Astrocyte of the spinal cord (primary cell): ENCODE data around the gene SLC19A1.
"Not testable (repeated sequence)": the region's sequence is repeated elsewhere in the genome, so short reads cannot be mapped to it uniquely, and the experiment has no call there.

Experiments used
- DNase-seq: peaks from one replicate; pipeline ENCODE4 v3.0.0; 2011; ENCODE audit warnings: low read depth, low spot score
- H3K4me3 ChIP-seq: 2 replicates; pipeline ENCODE4 v1.5.1; 2011; ENCODE audit warnings: low read depth, mild to moderate bottlenecking, low read length, moderate library complexity
- in situ Hi-C: cut with HindIII; loops from 2 replicates; pipeline ENCODE4 v1.10.0; 2017; ENCODE audit warnings: low sequenced_read_pairs
- TF ChIP-seq, protein P1 (sequence below): IDR thresholded peaks from 2 replicates; pipeline ENCODE4 v1.5.1; 2012; ENCODE audit warnings: low read depth, mild to moderate bottlenecking, low read length, inconsistent platforms

The SLC19A1 gene

GRCh38 chr21:45528028-45528705 lies 14.1 kb downstream of the SLC19A1 start:
- in situ Hi-C loops: no loop called here
- H3K4me3 ChIP-seq: no peak overlapping the region
- DNase-seq: no peak
- TF ChIP-seq, protein P1, sequence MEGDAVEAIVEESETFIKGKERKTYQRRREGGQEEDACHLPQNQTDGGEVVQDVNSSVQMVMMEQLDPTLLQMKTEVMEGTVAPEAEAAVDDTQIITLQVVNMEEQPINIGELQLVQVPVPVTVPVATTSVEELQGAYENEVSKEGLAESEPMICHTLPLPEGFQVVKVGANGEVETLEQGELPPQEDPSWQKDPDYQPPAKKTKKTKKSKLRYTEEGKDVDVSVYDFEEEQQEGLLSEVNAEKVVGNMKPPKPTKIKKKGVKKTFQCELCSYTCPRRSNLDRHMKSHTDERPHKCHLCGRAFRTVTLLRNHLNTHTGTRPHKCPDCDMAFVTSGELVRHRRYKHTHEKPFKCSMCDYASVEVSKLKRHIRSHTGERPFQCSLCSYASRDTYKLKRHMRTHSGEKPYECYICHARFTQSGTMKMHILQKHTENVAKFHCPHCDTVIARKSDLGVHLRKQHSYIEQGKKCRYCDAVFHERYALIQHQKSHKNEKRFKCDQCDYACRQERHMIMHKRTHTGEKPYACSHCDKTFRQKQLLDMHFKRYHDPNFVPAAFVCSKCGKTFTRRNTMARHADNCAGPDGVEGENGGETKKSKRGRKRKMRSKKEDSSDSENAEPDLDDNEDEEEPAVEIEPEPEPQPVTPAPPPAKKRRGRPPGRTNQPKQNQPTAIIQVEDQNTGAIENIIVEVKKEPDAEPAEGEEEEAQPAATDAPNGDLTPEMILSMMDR: no peak

DNA sequence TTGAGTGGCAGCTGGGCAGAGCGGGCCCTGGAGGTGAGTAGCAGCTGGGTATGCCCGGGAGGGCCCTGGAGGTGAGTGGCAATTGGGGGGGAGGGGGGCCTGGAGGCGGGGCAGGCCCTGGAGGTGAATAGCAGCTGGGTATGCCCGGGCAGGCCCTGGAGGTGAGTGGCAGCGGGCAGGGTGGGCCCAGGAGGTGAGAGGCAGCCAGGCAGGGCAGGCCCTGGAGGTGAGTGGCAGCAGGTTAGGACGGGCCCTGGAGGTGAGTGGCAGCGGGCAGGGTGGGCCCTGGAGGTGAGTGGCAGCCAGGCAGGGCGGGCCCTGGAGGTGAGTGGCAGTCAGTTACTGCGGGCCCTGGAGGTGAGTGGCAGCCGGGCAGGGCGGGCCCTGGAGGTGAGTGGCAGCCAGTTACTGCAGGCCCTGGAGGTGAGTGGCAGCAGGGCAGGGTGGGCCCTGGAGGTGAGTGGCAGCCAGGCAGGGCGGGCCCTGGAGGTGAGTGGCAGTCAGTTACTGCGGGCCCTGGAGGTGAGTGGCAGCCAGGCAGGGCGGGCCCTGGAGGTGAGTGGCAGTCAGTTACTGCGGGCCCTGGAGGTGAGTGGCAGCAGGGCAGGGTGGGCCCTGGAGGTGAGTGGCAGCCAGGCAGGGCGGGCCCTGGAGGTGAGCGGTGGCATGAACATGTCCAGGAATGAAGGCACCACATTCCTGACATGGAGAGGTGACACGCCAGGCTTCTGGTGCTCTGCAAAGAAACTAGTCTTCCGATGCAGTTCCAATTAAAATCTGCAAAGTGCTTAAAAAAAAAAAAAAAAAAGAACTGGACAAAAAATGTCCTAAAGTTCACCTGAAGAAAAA lies 14.9 kb downstream of the SLC19A1 start:
- DNase-seq, H3K4me3 ChIP-seq, in situ Hi-C loops: not testable (repeated sequence)

DNA sequence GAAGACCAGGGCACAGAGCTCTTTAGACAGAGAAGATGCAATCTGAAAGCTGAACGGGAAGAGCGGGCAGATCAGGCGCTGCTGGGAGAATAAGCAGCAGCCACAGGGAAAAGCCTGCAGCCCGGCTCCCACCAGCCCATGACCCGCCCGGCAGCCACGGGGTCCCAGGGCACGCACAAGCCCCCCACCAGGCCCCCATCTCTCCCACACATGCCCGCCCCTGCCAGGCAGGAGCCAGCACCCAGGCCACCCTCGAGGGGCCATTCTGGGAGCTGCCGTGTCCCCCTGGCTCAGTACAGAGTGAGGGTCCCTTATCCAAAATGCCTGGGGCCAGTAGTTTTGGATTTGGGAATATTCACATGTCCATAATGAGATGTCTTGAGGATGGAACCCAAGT lies 16.3 kb downstream of the SLC19A1 start:
- in situ Hi-C loops: no loop called here
- no peak for DNase-seq

DNA sequence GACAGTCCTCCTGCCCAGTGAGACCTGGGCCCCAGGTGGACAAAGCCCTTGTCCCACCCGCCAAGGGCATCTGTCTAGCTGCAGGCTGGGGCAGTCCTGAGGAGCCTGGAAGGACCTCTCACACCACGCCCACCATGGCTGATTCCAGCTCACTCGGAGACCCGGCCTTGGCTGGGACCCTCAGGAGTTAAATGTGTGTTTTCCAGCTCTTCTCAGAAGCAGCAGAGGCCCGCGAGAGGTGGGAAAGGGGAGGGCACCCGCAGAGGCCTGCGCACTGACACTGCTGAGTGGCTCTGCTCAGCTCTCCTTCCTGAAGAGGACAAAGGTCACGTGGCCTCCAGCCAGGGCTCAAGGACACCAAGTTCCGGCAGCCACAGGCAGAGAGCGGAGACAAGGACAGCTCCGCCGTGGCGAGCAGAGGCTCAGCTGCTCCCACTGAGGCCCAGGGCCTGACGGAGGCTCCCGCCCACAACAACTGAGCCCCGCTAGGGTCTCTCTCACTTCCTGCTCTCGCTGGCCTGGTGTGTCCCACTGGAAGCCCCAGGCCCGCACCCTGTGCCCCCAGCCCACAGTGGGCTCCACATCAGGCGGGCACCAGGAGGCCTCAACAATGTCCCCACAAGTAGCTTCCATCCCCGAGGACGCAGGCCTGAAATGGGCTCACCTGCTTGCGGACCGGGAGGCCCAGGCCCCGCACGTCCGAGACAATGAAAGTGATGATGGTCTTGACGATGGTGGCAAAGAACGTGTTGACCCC lies 16.9 kb downstream of the SLC19A1 start:
- in situ Hi-C loops: no loop called here
- H3K4me3 ChIP-seq: no peak overlapping the region

More for the DNA sequence above, 16.3 kb downstream of the SLC19A1 start:
- no peak overlapping the region for H3K4me3 ChIP-seq
- TF ChIP-seq, protein P1: no peak

DNA sequence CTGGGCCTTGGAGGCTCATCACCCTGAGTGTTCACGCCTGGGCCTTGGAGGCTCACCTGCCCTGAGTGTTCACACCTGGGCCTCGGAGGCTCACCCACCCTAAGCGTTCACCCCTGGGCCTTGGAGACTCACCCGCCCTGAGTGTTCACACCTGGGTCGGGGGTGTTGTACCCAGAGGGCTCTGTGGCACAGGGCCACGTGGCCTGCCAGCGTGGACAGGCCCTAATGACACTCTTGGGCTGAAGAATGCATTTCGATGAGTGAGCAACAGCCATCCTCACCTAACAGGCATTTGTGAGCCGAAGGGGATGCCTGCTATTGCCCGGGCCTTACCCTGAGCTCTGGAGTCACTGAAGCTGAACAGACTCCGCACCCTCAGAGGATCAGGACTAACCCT lies 17.5 kb downstream of the SLC19A1 start:
- in situ Hi-C loops: no loop called here
- H3K4me3 ChIP-seq: no peak overlapping the region
- TF ChIP-seq, protein P1: no peak
- no peak for DNase-seq

More for the DNA sequence above, 16.9 kb downstream of the SLC19A1 start:
- no peak for DNase-seq
- TF ChIP-seq, protein P1: no peak

- DNase-seq: no peak
- no peak overlapping the region for H3K4me3 ChIP-seq
- TF ChIP-seq, protein P1: no peak
- in situ Hi-C loops: no loop called here
Measured at GRCh38 chr21:45523411-45524101, 18.7 kb downstream of the SLC19A1 start.
